Lower leg skin (tissue), 4 donors: Measurements from ENCODE around the gene SOCS7. TPM values are rescaled to one million over a fixed set of nuclear protein-coding genes. Genes with fewer than 3 reads are reported as not detected.

ENCODE experiments used
- DNase-seq, 2 donors: peaks; one replicate each; pipeline ENCODE4 v3.0.0-alpha.2; 2019; ENCODE audit warnings: low spot score in 2 of 2
- H3K4me3 ChIP-seq: fragments of 200-600 bp; sonication (generic); 2 replicates; pipeline ENCODE4 v1.5.1; 2017; ENCODE audit warnings: mild to moderate bottlenecking, low read depth; ENCODE audit not compliant: poor library complexity, severe bottlenecking
- POLR2A ChIP-seq, 2 donors: fragments of 450-650 bp; IDR thresholded peaks; one replicate each; pipeline ENCODE4 v1.6.1; 2016 to 2017; ENCODE audit warnings: antibody characterized with exemption in 2 of 2, mild to moderate bottlenecking in 1 of 2, moderate library complexity in 1 of 2
- WGBS, 2 donors: methylation state at CpG; one replicate each; pipeline ENCODE4 v1.1.5; 2018; 5-methylcytosine and 5-hydroxymethylcytosine counted together
- intact Hi-C: fragments of 100-400 bp; cut with DNase I; formaldehyde crosslinking; loops from one replicate; pipeline ENCODE4 v1.15.0; 2023; ENCODE audit warnings: low total_unique reads
- total RNA-seq, 4 donors: library from RNA; depleted of rRNA; stranded (reverse); fragments of >200 nt; gene quantifications; one replicate each; pipeline ENCODE4 v1.1.0, GENCODE V29; 2016
- TF ChIP-seq, protein P1 (sequence below), 3 donors: fragments of 450-650 bp; IDR thresholded peaks; one replicate each; pipeline ENCODE4 v1.5.1; 2016; ENCODE audit warnings: antibody characterized with exemption in 3 of 3, mild to moderate bottlenecking in 3 of 3, moderate library complexity in 2 of 3

Gene SOCS7
- total RNA-seq, 4 donors from 2014 or later = 14.5 to 19.9 (median 19.3) TPM

DNA sequence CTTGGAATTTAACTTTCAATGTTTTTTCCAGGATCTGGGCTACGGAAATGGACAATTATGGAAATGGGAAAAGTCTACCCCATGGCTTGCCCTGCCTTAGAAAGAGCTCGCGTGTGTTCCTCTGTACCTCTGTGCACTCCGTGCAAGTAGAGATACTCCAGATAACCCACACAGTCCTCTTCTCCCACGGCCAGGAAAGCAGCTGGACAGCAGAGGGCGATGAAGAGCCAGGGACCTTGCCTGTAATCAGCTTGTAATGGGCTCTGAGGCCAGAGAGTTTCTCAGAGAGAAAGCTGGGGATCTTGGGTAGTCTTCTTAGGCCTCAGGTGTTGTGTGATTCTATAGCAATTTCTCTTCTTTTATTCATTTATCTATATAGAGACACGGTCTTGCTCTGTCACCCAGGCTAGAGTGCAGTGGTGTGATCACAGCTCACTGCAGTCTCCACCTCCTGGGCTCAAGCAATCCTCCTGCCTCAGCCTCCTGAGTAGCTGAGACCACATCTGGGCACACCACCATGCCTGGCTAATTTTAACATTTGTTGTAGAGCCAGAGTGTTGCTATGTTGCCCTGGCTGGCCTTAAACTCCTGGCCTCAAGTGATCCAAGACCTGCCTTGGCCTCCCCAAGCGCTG is 2.4 kb upstream of the SOCS7 start:
- H3K4me3 ChIP-seq = no peak overlapping the region
- intact Hi-C loops = no loop called here
- TF ChIP-seq, protein P1, sequence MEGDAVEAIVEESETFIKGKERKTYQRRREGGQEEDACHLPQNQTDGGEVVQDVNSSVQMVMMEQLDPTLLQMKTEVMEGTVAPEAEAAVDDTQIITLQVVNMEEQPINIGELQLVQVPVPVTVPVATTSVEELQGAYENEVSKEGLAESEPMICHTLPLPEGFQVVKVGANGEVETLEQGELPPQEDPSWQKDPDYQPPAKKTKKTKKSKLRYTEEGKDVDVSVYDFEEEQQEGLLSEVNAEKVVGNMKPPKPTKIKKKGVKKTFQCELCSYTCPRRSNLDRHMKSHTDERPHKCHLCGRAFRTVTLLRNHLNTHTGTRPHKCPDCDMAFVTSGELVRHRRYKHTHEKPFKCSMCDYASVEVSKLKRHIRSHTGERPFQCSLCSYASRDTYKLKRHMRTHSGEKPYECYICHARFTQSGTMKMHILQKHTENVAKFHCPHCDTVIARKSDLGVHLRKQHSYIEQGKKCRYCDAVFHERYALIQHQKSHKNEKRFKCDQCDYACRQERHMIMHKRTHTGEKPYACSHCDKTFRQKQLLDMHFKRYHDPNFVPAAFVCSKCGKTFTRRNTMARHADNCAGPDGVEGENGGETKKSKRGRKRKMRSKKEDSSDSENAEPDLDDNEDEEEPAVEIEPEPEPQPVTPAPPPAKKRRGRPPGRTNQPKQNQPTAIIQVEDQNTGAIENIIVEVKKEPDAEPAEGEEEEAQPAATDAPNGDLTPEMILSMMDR (IDR thresholded peaks at IDR 0.05) = peak in 1 of 3 donors; percentile 73
- no peak for TF ChIP-seq POLR2A (IDR thresholded peaks at IDR 0.05)
- DNase-seq = peak; percentile 85 to 97
- 13 to 14% methylated on average over 8 of the region's 8 CpGs for WGBS, 2 donors

DNA sequence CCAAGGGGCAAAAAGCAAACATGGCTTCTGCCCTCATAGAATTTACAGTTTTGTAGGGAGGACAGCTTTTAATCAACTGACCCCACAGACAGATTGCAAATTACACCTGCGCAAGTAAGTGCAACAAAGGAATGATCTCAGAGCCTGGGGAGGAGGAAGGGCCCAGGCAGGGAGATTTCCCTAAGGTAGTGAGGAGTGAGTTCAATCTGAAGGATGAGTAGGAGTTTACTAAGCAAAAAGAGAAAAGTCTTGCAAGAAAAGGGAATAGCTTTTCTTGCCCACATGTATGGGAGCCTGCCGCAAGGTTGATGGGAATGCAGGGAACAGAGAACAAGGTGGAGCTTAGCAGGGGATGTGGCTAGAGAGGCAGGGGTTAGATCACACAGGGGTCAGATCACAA is 1.6 kb upstream of the SOCS7 start:
- no peak for DNase-seq
- TF ChIP-seq POLR2A (IDR thresholded peaks at IDR 0.05) = no peak
- TF ChIP-seq, protein P1 (IDR thresholded peaks at IDR 0.05) = no peak
- WGBS, 2 donors = 95 to 96% methylated on average over 2 of the region's 2 CpGs
- intact Hi-C loops = loop anchor here (2.0 kb wide), 1 partner anchor 63 kb away; no protein-coding TSS in a partner anchor
- no peak overlapping the region for H3K4me3 ChIP-seq

DNA sequence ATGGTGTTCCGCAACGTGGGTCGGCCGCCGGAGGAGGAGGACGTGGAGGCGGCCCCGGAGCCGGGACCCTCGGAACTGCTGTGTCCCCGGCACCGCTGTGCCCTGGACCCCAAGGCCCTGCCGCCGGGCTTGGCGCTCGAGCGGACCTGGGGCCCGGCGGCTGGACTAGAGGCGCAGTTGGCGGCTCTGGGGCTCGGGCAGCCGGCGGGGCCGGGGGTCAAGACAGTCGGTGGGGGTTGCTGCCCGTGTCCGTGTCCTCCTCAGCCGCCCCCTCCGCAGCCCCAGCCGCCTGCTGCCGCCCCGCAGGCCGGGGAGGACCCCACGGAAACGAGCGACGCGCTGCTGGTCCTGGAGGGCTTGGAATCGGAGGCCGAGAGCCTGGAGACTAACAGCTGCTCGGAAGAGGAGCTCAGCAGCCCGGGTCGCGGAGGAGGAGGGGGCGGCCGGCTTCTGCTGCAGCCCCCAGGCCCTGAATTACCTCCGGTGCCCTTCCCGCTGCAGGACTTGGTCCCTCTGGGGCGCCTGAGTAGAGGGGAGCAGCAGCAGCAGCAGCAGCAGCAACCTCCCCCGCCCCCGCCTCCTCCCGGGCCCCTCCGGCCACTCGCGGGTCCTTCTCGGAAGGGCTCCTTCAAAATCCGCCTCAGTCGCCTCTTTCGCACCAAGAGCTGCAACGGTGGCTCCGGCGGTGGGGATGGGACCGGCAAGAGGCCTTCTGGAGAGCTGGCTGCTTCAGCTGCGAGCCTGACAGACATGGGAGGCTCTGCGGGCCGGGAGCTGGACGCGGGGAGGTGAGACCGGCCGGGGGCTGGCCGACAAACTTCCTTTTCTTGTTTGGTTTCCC is 821 bp downstream of the SOCS7 start:
- H3K4me3 ChIP-seq = peak overlapping the region; percentile 78
- TF ChIP-seq, protein P1 (IDR thresholded peaks at IDR 0.05) = no peak
- no peak for TF ChIP-seq POLR2A (IDR thresholded peaks at IDR 0.05)
- no peak for DNase-seq
- intact Hi-C loops = no loop called here
- WGBS, 2 donors = 0 to 2% methylated on average over 15 to 30 of the region's 72 CpGs

DNA sequence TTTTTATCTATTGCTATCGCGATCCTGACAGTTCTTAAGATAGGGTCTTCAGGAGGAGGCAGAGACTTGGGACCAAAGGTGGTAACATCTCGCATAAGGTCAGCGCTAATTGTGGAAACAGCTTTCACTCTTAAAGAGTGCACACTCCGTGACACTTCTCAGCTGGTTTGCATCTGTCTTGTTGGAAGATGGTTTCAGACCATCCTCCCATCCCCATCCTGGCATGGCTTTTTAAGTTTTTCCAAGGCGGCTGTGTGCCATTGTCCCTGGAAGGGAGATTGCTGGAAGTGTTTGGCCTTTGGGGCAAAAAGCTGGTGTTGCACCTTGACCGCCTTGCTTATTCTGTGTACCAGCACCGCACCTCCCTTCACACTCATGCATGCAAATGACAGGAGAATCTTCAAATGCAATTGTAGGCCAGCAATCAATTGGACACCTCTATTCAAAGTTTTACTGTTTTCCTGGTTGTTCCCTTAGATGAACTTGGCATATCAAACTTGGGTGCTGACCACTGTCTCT is 1.5 kb downstream of the SOCS7 start:
- intact Hi-C loops = no loop called here
- H3K4me3 ChIP-seq = peak overlapping the region; percentile 78
- WGBS, 2 donors = 7 to 16% methylated on average over 8 of the region's 8 CpGs
- no peak for DNase-seq
- TF ChIP-seq, protein P1 (IDR thresholded peaks at IDR 0.05) = no peak
- TF ChIP-seq POLR2A (IDR thresholded peaks at IDR 0.05) = no peak

DNA sequence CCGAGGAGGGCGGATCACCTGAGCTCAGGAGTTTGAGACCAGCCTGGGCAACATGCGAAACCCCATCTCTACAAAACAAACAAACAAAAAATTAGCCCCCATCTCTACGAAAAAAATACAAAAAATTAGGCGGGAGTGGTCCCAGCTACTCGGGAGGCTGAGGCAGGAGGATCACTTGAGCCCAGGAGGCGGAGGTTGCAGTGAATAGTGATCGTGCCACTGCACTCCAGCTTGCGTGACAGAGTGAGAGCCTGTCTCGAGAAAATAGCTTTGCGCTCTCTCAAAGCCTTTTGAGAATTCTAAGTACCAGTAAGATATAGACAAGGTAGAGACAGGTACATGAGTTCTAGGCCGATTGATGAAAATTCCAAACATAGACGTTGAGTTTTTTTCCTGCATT is 2.0 kb downstream of the SOCS7 start:
- DNase-seq = no peak
- TF ChIP-seq, protein P1 (IDR thresholded peaks at IDR 0.05) = no peak
- TF ChIP-seq POLR2A (IDR thresholded peaks at IDR 0.05) = no peak
- no peak overlapping the region for H3K4me3 ChIP-seq
- intact Hi-C loops = no loop called here
- WGBS, 2 donors = 81 to 83% methylated on average over 13 of the region's 13 CpGs
